Ishikawa (cell line): Measurements from ENCODE around the gene B3GALT5.

Experiments used
- CEBPB ChIP-seq: IDR thresholded peaks from 2 replicates; pipeline ENCODE4 v1.6.1; 2012
- CREB1 ChIP-seq: IDR thresholded peaks from 2 replicates; pipeline ENCODE4 v1.6.1; 2012; ENCODE audit warnings: low read depth
- EGR1 ChIP-seq: IDR thresholded peaks from 2 replicates; pipeline ENCODE4 v1.6.1; 2012
- EP300 ChIP-seq: IDR thresholded peaks from 2 replicates; pipeline ENCODE4 v1.6.1; 2012; ENCODE audit warnings: borderline replicate concordance
- FOXM1 ChIP-seq: IDR thresholded peaks from 2 replicates; pipeline ENCODE4 v1.6.1; 2012; ENCODE audit warnings: low read depth, borderline replicate concordance
- NFIC ChIP-seq: IDR thresholded peaks from 2 replicates; pipeline ENCODE4 v1.6.1; 2012
- RAD21 ChIP-seq: IDR thresholded peaks from 2 replicates; pipeline ENCODE4 v1.6.1; 2012; ENCODE audit warnings: low read depth
- REST ChIP-seq: IDR thresholded peaks from 2 replicates; pipeline ENCODE4 v1.6.1; 2012; ENCODE audit warnings: low read depth, mild to moderate bottlenecking
- TAF1 ChIP-seq: IDR thresholded peaks from 2 replicates; pipeline ENCODE4 v1.6.1; 2012; ENCODE audit warnings: low read depth, mild to moderate bottlenecking
- TCF12 ChIP-seq: IDR thresholded peaks from 2 replicates; pipeline ENCODE4 v1.6.1; 2012; ENCODE audit warnings: low read depth
- TEAD4 ChIP-seq: IDR thresholded peaks from 2 replicates; pipeline ENCODE4 v1.6.1; 2012
- USF1 ChIP-seq: IDR thresholded peaks from 2 replicates; pipeline ENCODE4 v1.6.1; 2012
- YY1 ChIP-seq: IDR thresholded peaks from 2 replicates; pipeline ENCODE4 v1.6.1; 2012; ENCODE audit warnings: low read depth
- ZBTB7A ChIP-seq: IDR thresholded peaks from 2 replicates; pipeline ENCODE4 v1.6.1; 2012; ENCODE audit warnings: low read depth
- TF ChIP-seq, protein P1 (sequence below): IDR thresholded peaks from 2 replicates; pipeline ENCODE4 v1.6.1; 2012

B3GALT5 gene

GRCh38 chr21:39669976-39670661, 57.4 kb downstream of the B3GALT5 start:
- TF ChIP-seq EGR1 (no peak), TEAD4 (no peak), FOXM1 (no peak), TCF12 (no peak), REST (no peak), CEBPB (no peak), EP300 (no peak), CREB1 (no peak), RAD21 (no peak), TAF1 (no peak), USF1 (no peak), NFIC (no peak), YY1 (no peak), ZBTB7A (no peak)
- TF ChIP-seq, protein P1, sequence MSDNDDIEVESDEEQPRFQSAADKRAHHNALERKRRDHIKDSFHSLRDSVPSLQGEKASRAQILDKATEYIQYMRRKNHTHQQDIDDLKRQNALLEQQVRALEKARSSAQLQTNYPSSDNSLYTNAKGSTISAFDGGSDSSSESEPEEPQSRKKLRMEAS: no peak

- TF ChIP-seq CREB1 (no peak), ZBTB7A (no peak), RAD21 (no peak), TCF12 (no peak), TAF1 (no peak), CEBPB (no peak)
Observed at GRCh38 chr21:39670701-39671100, 58.0 kb downstream of the B3GALT5 start.

- TF ChIP-seq REST (no peak), RAD21 (no peak), ZBTB7A (no peak), EGR1 (no peak), CREB1 (no peak), TCF12 (no peak), CEBPB (no peak), TEAD4 (no peak), EP300 (no peak), NFIC (no peak), YY1 (no peak)
- TF ChIP-seq, protein P1: no peak
Observed at GRCh38 chr21:39671986-39672385, 59.2 kb downstream of the B3GALT5 start.

DNA sequence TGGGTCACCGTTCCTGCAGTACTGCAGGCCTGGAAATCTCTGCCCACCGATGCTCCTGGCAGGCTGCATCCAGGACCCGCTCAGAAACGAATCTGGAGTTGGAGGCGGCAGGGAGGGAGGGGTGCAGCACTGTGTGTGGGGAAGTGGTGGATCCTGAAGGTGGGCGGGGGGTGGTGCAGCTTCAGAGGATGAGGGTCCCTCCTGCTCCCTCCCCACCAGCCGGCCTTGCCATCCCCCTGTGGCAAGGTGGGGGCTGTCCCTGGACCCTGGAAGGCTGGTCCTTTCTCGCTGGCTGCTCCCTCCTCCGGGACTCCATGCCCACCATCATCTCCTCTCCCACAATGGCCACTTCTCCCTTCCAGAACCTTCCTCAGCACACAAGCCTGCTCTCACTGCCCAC, 60.4 kb downstream of the B3GALT5 start:
- TF ChIP-seq CREB1 (no peak), ZBTB7A (no peak)

GRCh38 chr21:39673736-39674135, 61.0 kb downstream of the B3GALT5 start:
- TF ChIP-seq NFIC (no peak), REST (no peak), YY1 (no peak), CEBPB (no peak), EGR1 (no peak), RAD21 (no peak), ZBTB7A (no peak), FOXM1 (no peak), CREB1 (no peak), EP300 (no peak), USF1 (no peak)
- TF ChIP-seq, protein P1: no peak
